Activated CD4-positive, alpha-beta T cell treated with anti-CD3 and anti-CD28 coated beads for 4 hours (primary cell): ENCODE results near the gene PCDHGA6.
"Not testable (repeated sequence)": the region's sequence is repeated elsewhere in the genome, so short reads cannot be mapped to it uniquely, and the experiment has no call there.

ENCODE experiments used
- DNase-seq, 2 donors: peaks; one replicate each; pipeline ENCODE4 v3.0.0-alpha.2; 2020

PCDHGA6 gene

GRCh38 chr5:141373673-141374317 is at the start of gene PCDHGA6:
Gene PCDHGA6 (plus strand): TSS chr5:141373891. CDS start chr5:141374084, 193 bp downstream.
- no peak for DNase-seq

GRCh38 chr5:141326088-141326854 is 47.4 kb upstream of the PCDHGA6 start:
- peak; percentile 61 to 67 for DNase-seq

DNA sequence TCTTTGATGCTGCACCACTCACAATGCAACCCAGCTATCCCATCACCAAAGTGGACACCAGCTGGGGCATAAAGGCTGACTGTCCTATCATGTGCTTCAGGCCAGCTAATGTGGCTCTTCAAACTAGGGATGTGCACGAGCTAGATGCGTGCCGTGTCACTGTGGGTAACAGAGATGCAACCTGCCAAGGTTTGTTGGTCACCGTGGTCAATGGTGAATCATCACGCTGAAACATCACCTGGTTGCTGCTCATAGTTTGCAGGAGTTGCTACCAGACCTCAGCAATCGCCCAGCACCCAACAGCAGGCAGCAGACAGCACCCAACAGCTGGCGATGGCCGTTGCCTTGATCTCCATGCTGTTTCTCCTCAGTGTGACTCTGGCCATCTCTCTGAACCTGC is 45.5 kb upstream of the PCDHGA6 start:
- DNase-seq: no peak

GRCh38 chr5:141330299-141331080 is 43.2 kb upstream of the PCDHGA6 start, which contains the start of gene PCDHGA1:
Gene PCDHGA1 (plus strand): TSS chr5:141330514.
- no peak for DNase-seq

DNA sequence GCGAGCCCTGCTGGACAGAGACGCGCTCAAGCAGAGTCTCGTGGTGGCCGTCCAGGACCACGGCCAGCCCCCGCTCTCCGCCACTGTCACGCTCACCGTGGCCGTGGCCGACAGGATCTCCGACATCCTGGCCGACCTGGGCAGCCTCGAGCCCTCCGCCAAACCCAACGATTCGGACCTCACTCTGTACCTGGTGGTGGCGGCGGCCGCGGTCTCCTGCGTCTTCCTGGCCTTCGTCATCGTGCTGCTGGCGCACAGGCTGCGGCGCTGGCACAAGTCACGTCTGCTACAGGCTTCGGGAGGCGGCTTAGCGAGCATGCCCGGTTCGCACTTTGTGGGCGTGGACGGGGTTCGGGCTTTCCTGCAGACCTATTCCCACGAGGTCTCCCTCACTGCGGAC is 41.1 kb upstream of the PCDHGA6 start:
- not testable (repeated sequence) for DNase-seq

DNA sequence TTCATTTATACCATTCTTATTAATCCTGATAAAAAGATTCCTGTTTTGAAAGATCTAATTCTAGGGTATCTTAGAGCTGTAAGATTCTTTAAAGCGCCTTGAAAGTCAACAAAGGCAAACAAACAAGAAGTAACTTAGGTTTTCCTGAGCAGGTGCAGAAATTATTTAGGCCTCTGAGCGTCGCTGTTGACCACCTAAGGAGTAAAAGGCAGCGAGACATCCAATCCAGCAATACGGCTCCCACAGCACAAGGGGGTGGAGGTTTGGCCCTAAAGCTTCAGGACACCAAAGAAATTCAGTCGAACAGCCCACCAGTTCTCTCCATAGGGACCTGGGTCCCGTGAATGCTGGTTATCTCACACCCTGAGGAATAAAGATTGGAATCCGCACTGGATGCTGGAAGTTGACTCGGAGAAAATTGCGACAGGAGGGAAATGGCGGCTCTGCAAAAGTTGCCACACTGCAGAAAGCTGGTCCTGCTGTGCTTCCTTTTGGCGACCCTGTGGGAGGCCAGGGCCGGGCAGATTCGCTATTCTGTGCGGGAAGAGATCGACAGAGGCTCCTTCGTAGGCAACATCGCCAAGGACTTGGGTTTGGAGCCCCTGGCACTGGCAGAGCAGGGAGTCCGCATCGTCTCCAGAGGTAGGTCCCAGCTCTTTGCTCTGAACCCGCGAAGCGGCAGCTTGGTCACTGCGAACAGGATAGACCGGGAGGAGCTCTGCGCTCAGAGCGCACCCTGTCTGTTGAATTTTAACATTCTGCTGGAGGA is 35.0 kb upstream of the PCDHGA6 start, which contains the start of gene PCDHGA2:
Gene PCDHGA2, plus strand, starts transcription at position 223 of the 769 bp plus-strand sequence.
- no peak for DNase-seq

- DNase-seq: not testable (repeated sequence)
Observed at GRCh38 chr5:141340781-141341354, 32.8 kb upstream of the PCDHGA6 start.

DNA sequence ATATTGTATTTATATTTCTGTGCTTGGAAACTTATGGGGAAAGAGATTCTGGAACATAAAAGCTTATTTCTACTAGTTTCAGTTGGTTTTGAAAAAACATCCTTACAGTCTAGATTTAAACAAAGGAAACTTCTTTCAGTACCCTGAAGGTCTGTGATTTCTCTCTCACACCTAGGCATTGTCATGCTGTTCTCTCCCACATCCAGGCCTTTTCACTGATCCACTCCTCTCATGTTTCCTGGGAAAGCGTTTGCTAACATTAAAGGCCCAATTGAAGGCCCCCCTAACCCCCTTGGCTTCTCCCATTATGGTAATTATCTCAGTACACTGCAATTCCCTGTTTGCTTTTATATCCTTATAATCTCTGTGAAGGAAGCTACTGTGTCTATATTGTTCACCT is 30.9 kb upstream of the PCDHGA6 start:
- DNase-seq: no peak

GRCh38 chr5:141343242-141343952 is 30.3 kb upstream of the PCDHGA6 start, which contains the start of gene PCDHGA3:
Gene PCDHGA3 (plus strand): TSS chr5:141343829. CDS start chr5:141344034, 205 bp downstream.
- no peak for DNase-seq

DNA sequence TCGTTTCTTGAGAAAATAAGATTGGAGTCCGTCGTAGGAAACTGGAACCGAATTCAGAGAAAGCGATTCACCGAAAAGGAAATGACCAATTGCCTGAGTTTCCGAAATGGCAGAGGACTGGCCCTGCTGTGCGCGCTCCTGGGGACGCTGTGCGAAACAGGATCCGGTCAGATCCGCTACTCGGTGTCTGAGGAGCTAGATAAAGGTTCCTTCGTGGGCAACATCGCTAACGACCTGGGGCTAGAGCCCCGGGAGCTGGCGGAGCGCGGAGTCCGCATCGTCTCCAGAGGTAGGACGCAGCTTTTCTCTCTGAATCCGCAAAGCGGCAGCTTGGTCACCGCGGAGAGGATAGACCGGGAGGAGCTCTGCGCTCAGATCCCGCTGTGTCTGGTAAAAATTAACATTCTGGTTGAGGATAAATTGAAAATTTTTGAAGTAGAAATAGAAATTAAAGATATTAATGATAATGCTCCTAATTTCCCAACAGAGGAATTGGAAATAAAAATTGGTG is 29.7 kb upstream of the PCDHGA6 start:
- DNase-seq: no peak

DNA sequence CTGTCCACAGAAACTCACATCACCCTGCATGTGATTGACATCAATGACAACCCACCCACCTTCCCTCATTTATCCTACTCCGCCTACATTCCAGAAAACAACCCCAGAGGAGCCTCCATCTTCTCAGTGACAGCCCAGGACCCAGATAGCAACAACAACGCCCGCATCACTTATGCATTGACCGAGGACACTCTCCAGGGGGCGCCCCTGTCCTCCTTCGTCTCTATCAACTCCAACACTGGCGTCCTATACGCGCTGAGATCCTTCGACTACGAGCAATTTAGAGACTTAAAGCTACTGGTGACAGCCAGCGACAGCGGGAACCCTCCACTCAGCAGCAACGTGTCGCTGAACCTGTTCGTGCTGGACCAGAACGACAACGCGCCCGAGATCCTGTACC is 28.4 kb upstream of the PCDHGA6 start:
- no peak for DNase-seq

DNA sequence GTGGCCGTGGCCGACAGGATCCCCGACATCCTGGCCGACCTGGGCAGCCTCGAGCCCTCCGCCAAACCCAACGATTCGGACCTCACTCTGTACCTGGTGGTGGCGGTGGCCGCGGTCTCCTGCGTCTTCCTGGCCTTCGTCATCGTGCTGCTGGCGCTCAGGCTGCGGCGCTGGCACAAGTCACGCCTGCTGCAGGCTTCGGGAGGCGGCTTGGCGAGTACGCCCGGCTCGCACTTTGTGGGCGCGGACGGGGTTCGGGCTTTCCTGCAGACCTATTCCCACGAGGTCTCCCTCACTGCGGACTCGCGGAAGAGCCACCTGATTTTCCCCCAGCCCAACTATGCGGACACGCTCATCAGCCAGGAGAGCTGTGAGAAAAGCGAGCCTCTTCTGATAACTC is 27.7 kb upstream of the PCDHGA6 start:
- not testable (repeated sequence) for DNase-seq

DNA sequence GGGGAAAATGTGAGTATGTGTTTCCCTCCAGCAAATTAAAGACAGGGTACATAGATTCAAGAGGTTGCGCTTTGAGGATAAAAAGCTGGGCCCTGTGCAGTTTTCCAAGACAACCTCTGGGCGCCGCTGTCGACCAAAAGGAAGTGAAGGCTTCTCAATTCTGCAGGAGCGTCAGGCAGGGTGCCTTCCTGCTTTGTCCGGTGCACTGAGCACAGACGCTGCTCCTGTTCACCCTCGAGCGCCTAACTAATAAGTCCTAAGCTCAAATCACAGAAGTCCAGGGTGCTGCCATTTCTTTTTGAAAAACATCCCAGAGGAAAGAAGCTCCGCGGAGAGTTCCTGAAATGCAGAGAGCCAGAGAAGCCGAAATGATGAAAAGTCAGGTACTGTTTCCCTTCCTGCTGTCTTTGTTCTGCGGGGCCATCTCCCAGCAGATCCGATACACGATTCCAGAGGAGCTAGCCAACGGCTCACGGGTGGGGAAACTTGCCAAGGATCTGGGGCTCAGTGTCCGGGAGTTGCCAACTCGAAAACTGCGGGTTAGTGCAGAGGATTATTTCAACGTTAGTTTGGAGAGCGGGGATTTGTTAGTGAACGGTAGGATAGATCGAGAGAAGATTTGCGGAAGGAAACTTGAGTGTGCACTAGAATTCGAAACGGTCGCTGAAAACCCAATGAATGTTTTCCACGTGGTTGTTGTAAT is 23.6 kb upstream of the PCDHGA6 start, which contains the start of gene PCDHGB1:
Gene PCDHGB1, plus strand, starts transcription at position 183 of the 703 bp plus-strand sequence. Its CDS starts 162 bp downstream, at position 345.
- DNase-seq: no peak

DNA sequence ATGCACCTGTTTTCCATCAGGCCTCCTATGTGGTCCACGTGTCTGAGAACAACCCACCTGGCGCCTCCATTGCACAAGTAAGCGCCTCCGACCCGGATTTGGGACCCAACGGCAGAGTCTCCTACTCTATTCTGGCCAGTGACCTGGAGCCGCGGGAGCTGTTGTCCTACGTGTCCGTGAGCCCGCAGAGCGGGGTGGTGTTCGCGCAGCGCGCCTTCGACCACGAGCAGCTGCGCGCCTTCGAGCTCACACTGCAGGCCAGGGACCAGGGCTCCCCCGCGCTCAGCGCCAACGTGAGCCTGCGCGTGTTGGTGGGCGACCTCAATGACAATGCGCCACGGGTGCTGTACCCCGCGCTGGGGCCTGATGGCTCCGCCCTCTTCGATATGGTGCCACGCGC is 22.1 kb upstream of the PCDHGA6 start:
- DNase-seq: no peak

DNA sequence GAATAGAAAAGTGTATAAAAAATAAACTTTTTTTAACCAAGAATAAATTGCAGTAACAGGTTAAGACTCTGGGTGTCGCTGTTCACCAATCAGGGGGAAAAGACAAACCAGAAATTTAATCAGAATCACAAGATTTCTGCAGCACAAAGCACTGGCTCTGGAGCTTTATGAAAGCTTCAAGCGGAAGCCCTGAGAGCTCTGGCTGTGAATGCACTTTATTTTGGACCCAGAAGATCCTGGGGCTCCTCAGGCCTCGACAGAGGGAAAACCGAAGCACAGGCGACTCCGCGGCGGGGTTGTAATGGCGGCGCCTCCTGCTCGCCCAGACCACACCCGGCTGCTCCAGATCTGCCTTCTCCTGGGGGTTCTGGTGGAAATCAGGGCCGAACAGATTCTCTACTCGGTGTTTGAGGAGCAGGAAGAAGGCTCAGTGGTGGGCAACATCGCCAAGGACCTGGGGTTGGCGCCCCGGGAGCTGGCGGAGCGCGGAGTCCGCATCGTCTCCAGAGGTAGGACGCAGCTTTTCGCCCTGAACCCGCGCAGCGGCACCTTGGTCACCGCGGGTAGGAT is 18.7 kb upstream of the PCDHGA6 start, which contains the start of gene PCDHGA4:
Gene PCDHGA4, plus strand, starts transcription at position 122 of the 570 bp plus-strand sequence. Its CDS starts 87 bp downstream, at position 209.
- no peak for DNase-seq

DNA sequence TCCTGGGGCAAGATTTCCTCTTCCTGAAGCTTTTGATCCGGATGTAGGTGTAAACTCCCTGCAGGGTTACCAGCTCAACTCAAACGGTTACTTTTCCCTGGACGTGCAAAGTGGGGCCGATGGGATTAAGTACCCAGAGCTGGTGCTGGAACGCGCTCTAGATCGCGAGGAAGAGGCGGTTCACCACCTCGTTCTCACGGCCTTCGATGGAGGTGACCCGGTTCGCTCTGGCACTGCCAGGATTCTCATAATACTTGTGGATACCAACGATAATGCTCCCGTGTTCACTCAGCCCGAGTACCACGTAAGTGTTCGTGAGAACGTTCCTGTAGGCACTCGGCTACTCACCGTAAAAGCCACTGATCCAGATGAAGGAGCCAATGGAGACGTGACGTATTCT is 18.1 kb upstream of the PCDHGA6 start:
- DNase-seq: no peak

DNA sequence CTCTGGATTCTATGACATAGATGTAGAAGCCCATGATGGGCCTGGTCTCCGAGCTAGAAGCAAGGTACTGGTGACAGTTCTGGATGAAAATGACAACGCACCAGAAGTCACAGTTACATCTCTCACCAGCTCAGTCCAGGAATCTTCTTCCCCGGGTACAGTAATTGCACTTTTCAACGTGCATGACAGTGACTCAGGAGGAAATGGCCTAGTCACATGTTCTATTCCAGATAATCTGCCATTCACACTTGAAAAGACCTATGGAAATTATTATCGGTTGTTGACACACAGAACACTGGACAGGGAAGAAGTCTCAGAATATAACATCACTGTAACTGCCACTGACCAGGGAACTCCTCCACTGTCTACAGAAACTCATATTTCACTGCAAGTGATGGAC is 17.6 kb upstream of the PCDHGA6 start:
- DNase-seq: no peak

- DNase-seq: no peak
Observed at GRCh38 chr5:141356950-141357349, 16.7 kb upstream of the PCDHGA6 start.

GRCh38 chr5:141359790-141360426 is 13.8 kb upstream of the PCDHGA6 start, which contains the start of gene PCDHGB2:
Gene PCDHGB2 (plus strand): TSS chr5:141359994. CDS start chr5:141360136, 142 bp downstream.
- DNase-seq: no peak
